Mesangial cell (primary cell): ENCODE data around the gene CAPS. TPM values are rescaled to one million over a fixed set of nuclear protein-coding genes. Genes with fewer than 3 reads are reported as not detected.

Source experiments
- total RNA-seq: library from RNA; depleted of rRNA; stranded (reverse); fragments of >200 nt; gene quantifications from 2 replicates; pipeline ENCODE4 v1.2.3, GENCODE V29; 2015

CAPS gene
- total RNA-seq, result 1.1 and 10.1 TPM in 2 replicates

DNA sequence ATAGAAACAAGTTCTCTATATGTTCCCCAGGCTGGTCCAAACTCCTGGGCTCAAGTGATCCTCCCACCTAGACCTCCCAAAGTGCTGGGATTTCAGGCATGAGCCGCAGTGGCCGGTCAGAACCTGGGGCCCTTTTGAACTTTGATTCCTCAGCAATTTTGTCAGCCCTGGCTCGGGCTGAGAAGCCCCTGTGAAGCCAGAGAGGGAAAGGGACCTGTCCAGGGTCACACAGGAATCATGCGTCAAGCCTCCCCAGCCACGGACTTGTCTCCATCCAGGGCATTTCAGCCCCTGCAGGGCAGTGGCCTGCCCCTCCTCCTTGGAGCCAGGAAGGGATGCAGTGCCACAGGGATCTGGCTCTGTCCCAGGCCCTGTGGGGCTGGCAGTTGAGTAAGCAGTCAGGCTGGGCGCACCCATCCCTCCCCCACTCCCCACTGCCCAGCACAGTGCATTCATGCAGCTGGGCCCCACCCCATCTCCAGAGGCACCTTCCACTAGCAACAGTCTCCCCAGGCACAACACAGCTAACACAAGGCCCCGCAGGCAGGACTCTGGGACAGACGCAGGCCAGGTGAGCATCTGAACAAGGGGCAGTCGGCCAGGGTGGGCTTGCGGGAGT lies at the start of gene CAPS:
CAPS (plus strand) TSS at position 516 of the 619 bp plus-strand sequence. CDS start 153 bp downstream, outside the sequence.

DNA sequence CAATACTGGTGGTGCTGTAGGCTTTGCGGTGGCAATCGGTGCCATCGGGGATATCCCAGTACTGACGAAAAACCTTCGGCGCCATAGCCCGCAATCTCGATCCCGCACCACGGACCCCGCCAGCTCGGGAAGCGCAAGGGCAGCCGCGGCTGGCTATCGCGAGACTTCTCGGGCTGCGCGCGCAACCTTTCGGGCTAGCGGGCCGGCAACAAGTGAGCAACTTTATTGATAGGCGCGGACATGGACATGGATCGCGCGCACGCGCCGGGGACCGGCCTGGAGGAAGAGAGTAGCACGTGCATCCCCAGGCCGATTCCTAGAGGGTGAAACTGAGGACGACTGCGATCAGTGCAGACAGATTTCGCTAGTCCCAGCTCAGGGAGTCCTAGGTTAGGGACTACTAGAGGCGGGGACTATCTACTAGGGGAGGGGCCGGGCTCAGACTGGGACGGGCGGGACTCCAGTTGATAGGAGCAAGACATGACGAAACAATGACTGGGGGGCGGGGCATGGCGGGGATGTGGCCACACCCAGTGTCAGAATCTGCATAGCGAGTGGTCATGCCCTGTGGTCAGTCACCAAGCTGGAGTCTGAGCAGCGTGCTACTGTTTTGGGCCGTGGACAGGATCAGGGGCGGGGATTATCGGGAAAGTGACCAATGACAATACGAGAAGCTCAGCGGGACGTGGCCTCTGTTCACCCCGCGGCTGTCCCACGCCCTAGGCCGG lies 10.3 kb upstream of the CAPS start, which contains the start of gene NDUFA11:
NDUFA11 (minus strand) TSS at position 167 of the 728 bp plus-strand sequence; CDS start at position 85, 82 bp downstream.

GRCh38 chr19:5904352-5905113 lies 9.5 kb upstream of the CAPS start, which contains the start of gene VMAC:
Gene VMAC, plus strand, starts transcription at chr19:5904872. Its CDS starts 19 bp downstream, at chr19:5904891.

Other genes starting within 250 kb of the CAPS start
- gene MICOS13, start 233.7 kb upstream of the CAPS start, total RNA-seq, result 83.9 and 89.0 TPM in 2 replicates
- 15.5 and 27.1 TPM in 2 replicates for gene HSD11B1L, start 233.2 kb upstream of the CAPS start, total RNA-seq
- gene RPL36, start 224.0 kb upstream of the CAPS start, total RNA-seq, result 1,120 and 1,187 TPM in 2 replicates
- gene LONP1, start 194.1 kb upstream of the CAPS start, total RNA-seq, result 105 and 116 TPM in 2 replicates
- gene CATSPERD, start 193.6 kb upstream of the CAPS start, total RNA-seq, result not detected in 2 replicates
- gene PRR22, start 129.5 kb upstream of the CAPS start, total RNA-seq, result 0.51 and 0.81 TPM in 2 replicates
- 27.1 and 34.7 TPM in 2 replicates for gene DUS3L, start 123.1 kb upstream of the CAPS start, total RNA-seq
- 1.6 and 2.5 TPM in 2 replicates for gene NRTN, start 109.2 kb upstream of the CAPS start, total RNA-seq
- not detected in 2 replicates for gene FUT6, start 74.6 kb upstream of the CAPS start, total RNA-seq
- not detected in 2 replicates for gene FUT3, start 62.8 kb upstream of the CAPS start, total RNA-seq
- gene FUT5, start 43.7 kb upstream of the CAPS start, total RNA-seq, result not detected in 2 replicates
- gene NDUFA11, start 10.5 kb upstream of the CAPS start, total RNA-seq, result 500 and 534 TPM in 2 replicates
- gene VMAC, start 9.4 kb upstream of the CAPS start, total RNA-seq, result 2.6 and 8.7 TPM in 2 replicates
- gene RANBP3, start 63.9 kb downstream of the CAPS start, total RNA-seq, result 46.4 and 68.4 TPM in 2 replicates
- 5.3 and 5.7 TPM in 2 replicates for gene RFX2, start 196.2 kb downstream of the CAPS start, total RNA-seq
- not detected in 2 replicates for gene ACSBG2, start 221.4 kb downstream of the CAPS start, total RNA-seq